NB4 (cell line): ENCODE measurements around the gene ANXA4.
A peak's percentile ranks its signal among the peaks of the same experiment; 100 is the strongest.

Experiments used
- DNase-seq: peaks from one replicate; pipeline ENCODE4 v3.0.0; 2010; ENCODE audit warnings: low read depth
- H3K4me3 ChIP-seq: one replicate; pipeline ENCODE4 v1.5.1; 2011; ENCODE audit warnings: mild to moderate bottlenecking, low read depth, low read length, moderate library complexity
- MYC ChIP-seq: IDR thresholded peaks from 2 replicates; pipeline ENCODE4 v1.6.1; 2011; ENCODE audit warnings: low read depth, low read length
- POLR2A ChIP-seq: IDR thresholded peaks from 2 replicates; pipeline ENCODE4 v1.6.1; 2011; ENCODE audit warnings: mild to moderate bottlenecking; ENCODE audit not compliant: insufficient read length; ENCODE audit errors: extremely low read depth
- TF ChIP-seq, protein P1 (sequence below): IDR thresholded peaks from 2 replicates; pipeline ENCODE4 v1.6.1; 2011; ENCODE audit warnings: low read depth, low read length
- TF ChIP-seq, protein P2 (sequence below): IDR thresholded peaks from one replicate; pipeline ENCODE4 v1.5.1; 2012; ENCODE audit warnings: low read depth, low read length

Gene ANXA4

GRCh38 chr2:69780921-69781320, 39.0 kb downstream of the ANXA4 start:
- no peak for DNase-seq
- H3K4me3 ChIP-seq: no peak overlapping the region
- no peak for TF ChIP-seq MYC

GRCh38 chr2:69781321-69782248, 39.7 kb downstream of the ANXA4 start:
- no peak overlapping the region for H3K4me3 ChIP-seq
- TF ChIP-seq, protein P1, sequence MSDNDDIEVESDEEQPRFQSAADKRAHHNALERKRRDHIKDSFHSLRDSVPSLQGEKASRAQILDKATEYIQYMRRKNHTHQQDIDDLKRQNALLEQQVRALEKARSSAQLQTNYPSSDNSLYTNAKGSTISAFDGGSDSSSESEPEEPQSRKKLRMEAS: no peak
- TF ChIP-seq POLR2A (no peak), MYC (no peak)
- TF ChIP-seq, protein P2, sequence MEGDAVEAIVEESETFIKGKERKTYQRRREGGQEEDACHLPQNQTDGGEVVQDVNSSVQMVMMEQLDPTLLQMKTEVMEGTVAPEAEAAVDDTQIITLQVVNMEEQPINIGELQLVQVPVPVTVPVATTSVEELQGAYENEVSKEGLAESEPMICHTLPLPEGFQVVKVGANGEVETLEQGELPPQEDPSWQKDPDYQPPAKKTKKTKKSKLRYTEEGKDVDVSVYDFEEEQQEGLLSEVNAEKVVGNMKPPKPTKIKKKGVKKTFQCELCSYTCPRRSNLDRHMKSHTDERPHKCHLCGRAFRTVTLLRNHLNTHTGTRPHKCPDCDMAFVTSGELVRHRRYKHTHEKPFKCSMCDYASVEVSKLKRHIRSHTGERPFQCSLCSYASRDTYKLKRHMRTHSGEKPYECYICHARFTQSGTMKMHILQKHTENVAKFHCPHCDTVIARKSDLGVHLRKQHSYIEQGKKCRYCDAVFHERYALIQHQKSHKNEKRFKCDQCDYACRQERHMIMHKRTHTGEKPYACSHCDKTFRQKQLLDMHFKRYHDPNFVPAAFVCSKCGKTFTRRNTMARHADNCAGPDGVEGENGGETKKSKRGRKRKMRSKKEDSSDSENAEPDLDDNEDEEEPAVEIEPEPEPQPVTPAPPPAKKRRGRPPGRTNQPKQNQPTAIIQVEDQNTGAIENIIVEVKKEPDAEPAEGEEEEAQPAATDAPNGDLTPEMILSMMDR: no peak
- peak; percentile 62 for DNase-seq

DNA sequence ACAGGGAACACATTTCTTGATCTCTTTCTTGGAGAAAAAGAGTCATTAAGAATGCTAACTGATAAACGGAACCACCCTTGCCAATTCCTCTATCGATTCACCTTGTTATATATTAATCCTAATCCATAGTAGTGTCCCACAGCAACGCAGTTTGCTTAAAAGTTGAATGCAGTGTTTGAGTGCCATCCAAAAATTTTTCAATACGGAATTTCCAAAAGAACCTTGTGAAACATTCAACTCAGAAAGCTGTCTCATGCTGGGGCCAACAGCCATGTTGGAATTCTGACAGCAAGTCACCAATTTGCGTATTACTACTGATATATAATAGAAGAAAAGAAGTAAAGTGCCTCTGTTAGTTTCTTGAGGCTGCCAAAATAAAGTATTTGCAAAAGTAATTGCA, 42.3 kb downstream of the ANXA4 start:
- H3K4me3 ChIP-seq: no peak overlapping the region
- TF ChIP-seq POLR2A (no peak), MYC (no peak)
- TF ChIP-seq, protein P2: no peak
- TF ChIP-seq, protein P1: no peak
- DNase-seq: no peak

GRCh38 chr2:69785358-69785757, 43.4 kb downstream of the ANXA4 start:
- H3K4me3 ChIP-seq: no peak overlapping the region
- TF ChIP-seq, protein P2: no peak
- no peak for TF ChIP-seq MYC
- DNase-seq: no peak

GRCh38 chr2:69786052-69786560, 44.2 kb downstream of the ANXA4 start:
- no peak for DNase-seq
- TF ChIP-seq MYC: no peak
- TF ChIP-seq POLR2A: no peak
- TF ChIP-seq, protein P2: no peak
- TF ChIP-seq, protein P1: no peak
- no peak overlapping the region for H3K4me3 ChIP-seq

DNA sequence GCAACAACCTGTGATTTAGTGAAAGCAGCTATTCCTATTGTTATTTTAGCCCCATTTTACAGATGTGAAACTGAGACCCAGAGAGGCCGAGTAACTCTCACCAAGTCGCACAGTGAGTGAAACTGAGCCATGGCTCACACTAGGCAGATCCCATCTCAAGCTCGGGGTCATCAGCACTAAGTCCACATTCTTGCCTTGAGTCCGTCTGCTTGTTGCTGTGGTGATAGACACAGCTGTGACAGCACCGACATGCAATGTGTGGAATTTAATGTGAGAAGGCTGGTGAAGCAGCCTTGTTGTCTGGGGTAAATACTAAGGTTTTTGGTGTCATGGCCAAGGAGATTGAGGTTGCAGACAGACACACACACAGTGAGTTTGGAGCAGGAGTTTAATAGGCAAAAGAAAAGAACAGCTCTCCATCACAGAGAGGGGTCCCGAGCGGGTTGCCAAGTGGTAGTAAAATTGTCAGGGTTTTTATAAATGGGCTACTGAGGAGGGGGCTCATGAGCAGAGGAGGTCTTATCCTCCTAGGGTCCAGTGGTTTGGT, 47.3 kb downstream of the ANXA4 start:
- H3K4me3 ChIP-seq: no peak overlapping the region
- no peak for TF ChIP-seq MYC
- TF ChIP-seq POLR2A: no peak
- TF ChIP-seq, protein P2: no peak
- TF ChIP-seq, protein P1: no peak
- no peak for DNase-seq
